Ureter (tissue), 1 donor: Measurements from ENCODE around the gene GSG1L. TPM values are rescaled to one million over a fixed set of nuclear protein-coding genes. Genes with fewer than 3 reads are reported as not detected.

Experiments used
- DNase-seq: peaks from one replicate; pipeline ENCODE4 v3.0.0-alpha.2; 2020; ENCODE audit warnings: low spot score
- total RNA-seq: library from RNA; stranded (reverse); gene quantifications from one replicate; pipeline ENCODE4 v1.2.4, GENCODE V29; 2023
- donor health status: DM: yes; HTN: yes; CAD: no.

GSG1L gene
- total RNA-seq, 1 donor from 2014 or later = 0.21 TPM

- DNase-seq = no peak
These were observed 44.3 kb downstream of the GSG1L start for GRCh38 chr16:28019218-28019617.

GRCh38 chr16:28014851-28015250, 48.7 kb downstream of the GSG1L start:
- DNase-seq = no peak

- no peak for DNase-seq
These were observed 49.6 kb downstream of the GSG1L start for GRCh38 chr16:28013878-28014277.

- DNase-seq = no peak
These were observed 50.1 kb downstream of the GSG1L start for GRCh38 chr16:28013392-28013791.

GRCh38 chr16:28011971-28012445, 51.5 kb downstream of the GSG1L start:
- DNase-seq = no peak

- no peak for DNase-seq
These were observed 52.3 kb downstream of the GSG1L start for GRCh38 chr16:28011223-28011622.

GRCh38 chr16:28010671-28011070, 52.8 kb downstream of the GSG1L start:
- no peak for DNase-seq

GRCh38 chr16:28009586-28010373, 53.7 kb downstream of the GSG1L start:
- no peak for DNase-seq

GRCh38 chr16:28003923-28004322, 59.6 kb downstream of the GSG1L start:
- no peak for DNase-seq

GRCh38 chr16:28003021-28003865, 60.3 kb downstream of the GSG1L start:
- no peak for DNase-seq

GRCh38 chr16:28001642-28002041, 61.9 kb downstream of the GSG1L start:
- DNase-seq = no peak

GRCh38 chr16:28001184-28001583, 62.3 kb downstream of the GSG1L start:
- no peak for DNase-seq

- DNase-seq = no peak
These were observed 63.0 kb downstream of the GSG1L start for GRCh38 chr16:28000314-28001169.

GRCh38 chr16:27999687-28000086, 63.8 kb downstream of the GSG1L start:
- DNase-seq = no peak

GRCh38 chr16:27995378-27995777, 68.1 kb downstream of the GSG1L start:
- DNase-seq = no peak

GRCh38 chr16:27994686-27995085, 68.8 kb downstream of the GSG1L start:
- DNase-seq = no peak

GRCh38 chr16:27993587-27993986, 69.9 kb downstream of the GSG1L start:
- DNase-seq = no peak

- DNase-seq = no peak
These were observed 71.6 kb downstream of the GSG1L start for GRCh38 chr16:27991876-27992275.

- no peak for DNase-seq
These were observed 77.5 kb downstream of the GSG1L start for GRCh38 chr16:27985981-27986380.

- DNase-seq = no peak
These were observed 79.4 kb downstream of the GSG1L start for GRCh38 chr16:27984121-27984520.

GRCh38 chr16:27983244-27983643, 80.3 kb downstream of the GSG1L start:
- DNase-seq = no peak

- no peak for DNase-seq
These were observed 81.3 kb downstream of the GSG1L start for GRCh38 chr16:27982184-27982583.
